HG03159 (cell line): ENCODE data around the gene RBMS3.

Experiments
- ATAC-seq: cut with Tn5 transposase; IDR thresholded peaks from one replicate; pipeline ENCODE4 v1.9.1; 2021; ENCODE audit warnings: mild to moderate bottlenecking, moderate library complexity; ENCODE audit not compliant: unreplicated experiment

The RBMS3 gene

DNA sequence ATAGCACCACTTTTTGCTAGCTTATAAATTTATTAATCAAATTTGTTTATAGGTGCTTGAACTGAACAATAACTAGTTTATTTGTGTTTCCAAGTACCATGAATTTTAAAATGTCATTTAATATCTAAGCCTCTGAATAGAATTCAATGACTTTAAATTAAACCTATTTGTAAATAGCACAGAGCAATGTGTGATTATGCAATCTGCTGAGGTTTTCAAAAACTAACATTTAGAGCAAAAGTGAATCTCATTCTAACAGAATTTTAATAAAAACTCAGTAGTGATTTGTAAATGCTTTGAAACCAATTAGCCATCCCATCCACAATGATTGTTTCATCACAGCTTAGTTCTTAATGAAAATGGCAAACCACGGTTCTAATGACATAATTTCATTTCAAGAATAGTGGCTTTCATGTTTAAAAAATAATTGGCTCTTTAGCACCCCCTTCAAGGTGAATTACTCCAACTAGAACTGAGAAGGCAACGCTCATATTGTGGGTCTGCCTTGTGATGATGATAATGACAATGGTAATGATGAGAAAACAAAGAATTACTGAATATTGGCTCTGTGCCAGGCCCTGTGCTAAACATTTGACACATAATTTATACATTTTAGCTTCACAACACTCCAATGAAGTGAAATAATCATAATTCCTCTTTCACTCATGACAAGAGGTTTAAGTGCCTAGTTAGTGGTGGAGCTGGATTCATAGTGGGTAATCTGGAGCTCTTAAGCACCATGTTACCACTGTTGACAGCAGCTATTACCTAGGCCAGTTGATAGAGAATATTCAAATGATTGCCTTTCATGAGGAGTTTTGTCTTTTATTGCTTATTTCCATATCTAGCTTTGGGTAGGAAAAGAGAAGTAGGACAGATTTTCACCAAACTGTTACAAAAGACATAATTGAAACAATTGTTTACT is 145.7 kb downstream of the RBMS3 start:
- ATAC-seq = no peak

DNA sequence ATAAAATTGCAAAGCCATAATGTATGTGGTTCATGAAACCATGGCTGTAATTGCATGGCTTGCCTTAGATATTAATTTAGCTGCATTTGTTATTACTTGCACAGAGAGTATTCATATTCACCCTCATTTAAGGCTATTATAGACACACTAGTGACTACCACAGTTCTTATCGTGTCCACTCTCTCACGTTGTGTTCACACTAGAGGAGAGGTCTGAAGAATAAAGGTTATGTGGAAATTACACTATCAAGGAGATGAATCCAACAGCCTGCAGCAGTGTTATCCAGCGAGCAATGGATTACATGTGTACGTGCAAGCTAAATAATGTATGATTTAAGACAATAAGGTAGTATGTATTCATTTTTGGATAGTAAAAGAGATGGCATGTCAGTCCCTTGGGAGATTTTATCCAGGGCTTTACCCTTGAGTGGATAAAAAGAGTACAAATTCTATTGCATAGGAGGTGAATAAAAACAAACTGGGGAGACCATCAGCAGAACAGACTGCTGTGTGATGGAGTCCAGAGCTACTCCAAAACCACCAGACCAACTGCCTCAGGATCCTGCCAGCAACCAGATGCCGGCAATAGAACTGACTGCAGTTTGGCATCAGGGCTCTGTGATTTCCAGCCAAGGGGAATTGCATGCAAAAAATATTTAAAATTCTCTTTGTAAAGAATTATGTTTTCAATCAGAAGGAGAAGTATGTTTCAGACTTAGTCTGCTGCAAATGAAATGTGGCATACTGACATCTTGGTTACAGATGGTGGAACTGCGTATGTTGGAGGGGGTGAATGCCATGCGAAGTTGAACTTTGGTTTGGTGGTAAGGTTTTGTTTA is 146.6 kb downstream of the RBMS3 start:
- no peak for ATAC-seq

GRCh38 chr3:29429055-29429679 is 148.3 kb downstream of the RBMS3 start:
- no peak for ATAC-seq

DNA sequence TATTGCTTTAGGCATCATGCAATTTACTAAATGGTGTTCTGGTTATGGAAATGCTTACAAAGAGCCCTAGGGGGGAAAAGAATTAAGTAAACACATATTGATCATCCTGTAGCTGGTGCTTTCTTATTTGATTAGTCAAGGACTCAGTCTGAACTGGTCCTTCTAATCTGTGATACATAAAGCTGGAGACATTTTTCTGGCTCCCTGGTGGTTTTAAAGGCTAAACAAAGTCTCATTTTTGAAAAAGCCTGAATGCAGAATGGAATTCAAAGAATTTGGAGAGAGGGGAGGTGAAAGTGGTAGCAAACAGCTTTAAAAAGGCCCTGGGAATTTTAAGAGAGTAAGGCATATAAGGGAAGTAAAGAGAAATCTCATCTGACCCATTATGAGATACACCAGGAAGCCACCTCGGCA is 149.7 kb downstream of the RBMS3 start:
- ATAC-seq = no peak

- no peak for ATAC-seq
These were observed 155.9 kb downstream of the RBMS3 start for GRCh38 chr3:29436612-29437323.

DNA sequence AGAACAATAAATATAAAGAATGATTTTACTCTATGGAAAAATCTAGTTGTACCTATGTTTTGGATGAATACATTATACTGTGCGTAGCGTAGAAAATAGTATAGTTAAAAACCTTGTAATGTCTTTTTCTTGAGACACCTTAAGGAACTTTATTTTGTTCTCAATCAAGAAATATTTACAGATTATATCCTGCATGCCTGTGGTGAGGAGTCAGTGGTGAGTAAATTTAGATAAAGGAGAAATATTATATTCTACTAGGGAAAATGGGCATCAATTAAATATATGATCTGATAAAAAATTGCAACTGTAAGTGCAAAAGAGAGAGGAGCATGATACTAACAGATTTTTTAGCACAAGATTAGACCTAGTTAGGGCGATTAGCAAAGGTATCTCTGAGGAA is 157.7 kb downstream of the RBMS3 start:
- ATAC-seq = no peak

- no peak for ATAC-seq
These were observed 159.8 kb downstream of the RBMS3 start for GRCh38 chr3:29440413-29441305.

GRCh38 chr3:29441422-29441821 is 160.6 kb downstream of the RBMS3 start:
- no peak for ATAC-seq

DNA sequence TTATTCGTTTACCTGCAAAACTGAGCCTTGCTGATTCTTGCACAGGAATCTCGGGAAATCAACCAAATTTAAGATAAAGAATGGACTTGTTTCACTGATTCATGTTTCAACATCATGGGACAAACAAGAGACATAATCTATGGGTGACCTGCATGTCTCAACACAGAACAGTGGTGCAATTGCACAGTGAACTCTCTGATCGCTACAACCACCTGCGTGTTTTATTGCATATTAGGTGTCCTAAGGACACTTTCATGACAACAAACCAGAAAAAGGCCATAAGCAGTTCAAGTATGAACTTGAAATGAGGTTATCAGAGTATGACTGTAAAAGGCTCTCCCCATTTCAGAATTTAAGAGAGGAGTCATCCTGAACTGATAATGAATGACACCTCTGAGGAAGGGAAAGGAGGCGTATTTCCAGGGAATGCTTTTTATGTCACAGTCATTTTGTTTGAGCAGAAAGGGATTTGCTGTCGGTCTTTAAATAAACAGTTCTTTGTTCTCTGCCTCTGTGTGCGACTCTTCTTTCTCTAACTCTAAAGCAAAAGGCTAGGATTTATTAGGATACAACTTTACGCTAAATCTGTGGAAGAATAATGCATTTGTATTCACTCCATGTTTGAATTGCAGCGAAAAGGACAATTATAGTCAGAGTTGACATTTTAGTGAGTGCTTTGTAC is 167.2 kb downstream of the RBMS3 start:
- no peak for ATAC-seq

DNA sequence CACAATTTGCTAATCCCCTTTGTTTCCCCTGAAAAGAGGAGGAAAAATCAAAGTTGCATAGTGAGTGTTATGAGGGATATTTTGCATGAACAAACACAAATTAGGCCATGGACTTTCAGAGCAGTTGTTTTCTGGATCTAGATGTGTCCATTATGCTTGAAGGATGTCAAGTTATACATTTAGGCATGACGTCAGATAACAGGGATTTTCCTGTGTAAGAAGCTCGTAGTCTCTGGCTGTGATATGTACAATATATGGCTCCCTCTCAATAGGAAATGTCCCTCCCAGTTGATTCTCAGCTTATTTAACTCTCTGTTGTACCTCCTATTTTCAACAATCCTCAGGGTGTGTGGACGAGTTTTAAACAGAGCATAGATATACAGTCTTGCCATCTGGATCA is 171.0 kb downstream of the RBMS3 start:
- ATAC-seq = no peak

- ATAC-seq = no peak
These were observed 172.0 kb downstream of the RBMS3 start for GRCh38 chr3:29452934-29453283.

DNA sequence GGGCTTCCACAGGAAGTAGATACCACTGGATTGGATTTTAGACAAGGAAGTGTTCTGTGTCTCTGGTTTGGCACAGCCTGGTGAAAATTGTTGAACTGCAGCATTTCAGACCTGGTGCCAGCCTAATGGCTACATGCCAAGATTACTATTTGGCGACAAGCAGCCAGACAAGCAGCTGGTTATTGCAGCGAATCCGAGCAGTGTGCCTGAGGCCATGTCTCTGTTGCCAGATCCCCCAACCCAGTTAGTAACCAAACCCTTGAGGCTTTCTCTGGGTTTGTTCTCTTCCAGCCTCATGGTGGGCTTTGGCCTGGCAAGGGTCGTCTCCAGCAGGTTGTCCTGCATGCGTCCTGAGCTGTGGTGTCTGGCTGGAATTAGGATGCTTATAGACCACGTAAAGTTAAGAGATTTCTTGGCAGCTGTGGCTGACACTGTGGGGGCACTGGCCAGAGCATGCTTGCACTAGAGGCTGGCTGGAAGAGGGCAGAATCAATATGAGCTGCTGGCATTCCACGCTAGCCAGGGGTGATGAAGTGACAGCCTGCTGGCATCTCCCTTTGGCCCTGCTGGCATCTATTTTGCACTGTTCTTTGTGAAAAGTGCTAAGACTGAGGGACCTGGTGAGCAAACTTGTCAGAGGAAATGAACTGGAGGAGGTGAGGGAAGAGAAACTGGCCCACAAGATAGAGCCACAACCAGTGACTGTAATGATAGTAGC is 172.6 kb downstream of the RBMS3 start:
- ATAC-seq = no peak

GRCh38 chr3:29454161-29454611 is 173.3 kb downstream of the RBMS3 start:
- ATAC-seq = no peak

DNA sequence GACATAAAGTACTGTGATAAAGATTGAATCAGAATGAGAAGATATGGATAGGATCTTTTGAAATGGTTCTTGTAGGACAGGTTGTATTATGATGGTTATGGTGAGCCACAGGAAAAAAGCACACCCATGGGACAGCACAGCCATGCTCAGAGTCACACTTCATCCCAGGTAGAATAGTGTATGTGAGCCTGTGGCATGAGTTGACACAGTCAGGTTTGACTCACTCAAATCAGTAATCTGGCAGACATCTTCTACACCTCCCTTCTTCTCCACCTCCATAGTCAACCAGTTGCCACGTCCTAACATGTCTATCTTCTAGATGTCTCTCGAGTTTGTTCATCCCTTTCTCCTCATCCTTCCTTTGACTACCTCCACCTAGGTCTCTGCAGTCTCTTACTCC is 176.0 kb downstream of the RBMS3 start:
- no peak for ATAC-seq

DNA sequence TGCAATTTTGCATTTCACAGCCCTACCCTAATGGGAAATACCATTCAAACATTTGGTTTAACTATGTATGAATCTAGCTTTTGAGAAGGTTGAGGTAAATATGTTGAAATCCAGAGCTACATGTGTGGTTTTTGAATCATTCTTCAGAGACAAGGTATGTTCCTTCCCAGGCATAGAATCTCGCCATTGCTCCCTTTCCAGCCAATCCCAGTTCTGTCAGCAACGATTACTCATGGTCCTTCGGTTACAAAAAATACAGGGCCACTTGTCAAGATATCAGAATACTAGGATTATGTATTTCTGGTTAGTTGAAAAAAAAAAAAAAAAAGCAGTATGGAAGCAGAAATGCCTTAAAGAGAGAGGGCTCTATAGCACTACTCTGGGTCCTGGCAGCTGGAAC is 182.4 kb downstream of the RBMS3 start:
- ATAC-seq = no peak

DNA sequence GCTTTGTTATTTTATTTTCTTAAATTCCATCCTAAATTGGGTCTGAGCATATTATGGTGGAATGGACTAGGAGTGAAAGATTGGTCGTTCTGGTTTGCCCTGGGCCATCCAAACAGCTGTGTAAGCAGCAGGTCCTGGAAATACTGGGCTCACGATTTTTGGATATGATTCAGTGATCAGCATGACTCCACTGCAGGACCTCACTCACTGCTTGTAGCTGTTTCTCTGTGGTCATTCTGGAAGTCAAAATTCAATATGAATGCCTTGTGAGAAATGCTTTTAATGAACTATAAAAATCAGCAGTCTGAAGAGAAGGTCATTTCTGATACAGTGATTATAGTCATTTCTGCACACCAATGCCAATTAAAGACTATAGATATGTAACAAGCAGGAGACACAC is 185.0 kb downstream of the RBMS3 start:
- no peak for ATAC-seq

GRCh38 chr3:29466442-29466841 is 185.6 kb downstream of the RBMS3 start:
- no peak for ATAC-seq

DNA sequence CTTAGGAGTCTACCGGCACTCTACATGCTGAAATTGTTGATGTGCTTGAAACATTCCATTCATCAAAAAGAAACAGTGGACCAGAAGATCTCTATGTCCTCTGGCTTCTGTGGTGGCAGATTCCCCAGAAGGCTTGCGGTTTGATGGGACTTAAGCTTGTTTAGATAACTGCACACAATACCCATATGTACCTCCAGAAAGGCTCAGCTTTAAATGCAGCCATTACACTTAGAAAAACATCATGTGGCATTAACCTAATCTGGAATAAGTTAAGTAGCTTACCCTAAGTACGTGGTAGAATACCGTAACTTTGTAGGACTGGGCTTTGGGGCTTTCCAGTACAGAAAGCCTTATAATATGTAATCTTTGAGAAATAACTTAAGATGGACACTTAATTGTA is 187.3 kb downstream of the RBMS3 start:
- no peak for ATAC-seq
